Spleen (tissue), 11 donors: ENCODE data around the gene TFAP2C. TPM values are rescaled to one million over a fixed set of nuclear protein-coding genes. Genes with fewer than 3 reads are reported as not detected.

ENCODE experiments used
- DNase-seq: peaks from one replicate; pipeline ENCODE4 v3.0.0-alpha.2; 2020
- H3K27ac ChIP-seq, 8 donors: fragments of 200-600 bp; sonication (generic) in 7 of 8; 1 replicate in 4 of 8; 2 replicates in 4 of 8; pipeline versions ENCODE4 v1.5.0 to v1.8.0; 2016 to 2021; ENCODE audit warnings: inconsistent platforms in 4 of 8, mild to moderate bottlenecking in 4 of 8, moderate library complexity in 1 of 8
- H3K27me3 ChIP-seq, 7 donors: fragments of 200-600 bp; sonication (generic) in 6 of 7; replicated peaks in 1 of 7; 1 replicate in 4 of 7; 2 replicates in 3 of 7; pipeline versions ENCODE4 v1.5.0 to v1.8.0; 2016 to 2021; ENCODE audit warnings: inconsistent platforms in 3 of 7, mild to moderate bottlenecking in 1 of 7
- H3K36me3 ChIP-seq, 6 donors: fragments of 200-600 bp; sonication (generic) in 5 of 6; 1 replicate in 4 of 6; 2 replicates in 2 of 6; pipeline versions ENCODE4 v1.5.0 to v1.8.0; 2016 to 2021; ENCODE audit warnings: inconsistent platforms in 2 of 6
- H3K4me1 ChIP-seq, 6 donors: fragments of 200-600 bp; sonication (generic) in 5 of 6; 1 replicate in 3 of 6; 2 replicates in 3 of 6; pipeline versions ENCODE4 v1.5.0 to v1.8.0; 2016 to 2021; ENCODE audit warnings: inconsistent platforms in 3 of 6
- H3K4me3 ChIP-seq, 8 donors: fragments of 200-600 bp; sonication (generic) in 7 of 8; 1 replicate in 4 of 8; 2 replicates in 4 of 8; pipeline versions ENCODE4 v1.5.0 to v1.8.0; 2016 to 2021; ENCODE audit warnings: inconsistent platforms in 4 of 8, mild to moderate bottlenecking in 4 of 8, moderate library complexity in 2 of 8
- H3K9me3 ChIP-seq, 8 donors: fragments of 200-600 bp; sonication (generic) in 7 of 8; 1 replicate in 4 of 8; 2 replicates in 4 of 8; pipeline versions ENCODE4 v1.5.0 to v1.8.0; 2016 to 2021; ENCODE audit warnings: inconsistent platforms in 4 of 8
- CTCF ChIP-seq, 11 experiments: fragments of 200-600 bp in 7 of 11; fragments of 450-650 bp in 4 of 11; sonication (generic) in 4 of 11; IDR thresholded peaks in 8 of 11; conservative IDR thresholded peaks in 3 of 11; 1 replicate in 7 of 11; 2 replicates in 4 of 11; pipeline versions ENCODE4 v1.4.0 to v1.8.0; 2016 to 2021; ENCODE audit warnings: antibody characterized with exemption in 11 of 11, inconsistent platforms in 4 of 11, mild to moderate bottlenecking in 1 of 11
- POLR2A ChIP-seq, 3 donors: fragments of 450-650 bp; IDR thresholded peaks; one replicate each; pipeline ENCODE4 v1.5.1; 2017; ENCODE audit warnings: antibody characterized with exemption in 3 of 3, mild to moderate bottlenecking in 1 of 3
- POLR2AphosphoS5 ChIP-seq, 3 donors: sonication (generic); formaldehyde crosslinking; IDR thresholded peaks; one replicate each; pipeline ENCODE4 v1.5.1; 2017; ENCODE audit warnings: antibody characterized with exemption in 3 of 3
- WGBS, 5 donors: extraction: QIAGEN DNeasy Blood & Tissue Kit in 3 of 5; methylation state at CpG; one replicate each; pipeline versions ENCODE4 v1.1.5 to v1.1.7; 2013 to 2018; 5-methylcytosine and 5-hydroxymethylcytosine counted together
- intact Hi-C: fragments of 100-400 bp; cut with DNase I; formaldehyde crosslinking; loops from one replicate; pipeline ENCODE4 v1.15.0; 2023; ENCODE audit warnings: low total_unique reads
- polyA plus RNA-seq, 3 donors: library from polyadenylated mRNA; stranded (reverse); fragments of 200-250 nt; gene quantifications; one replicate each; pipeline ENCODE4 v1.2.1, GENCODE V29; 2013
- total RNA-seq, 7 donors: library from RNA; depleted of rRNA in 3 of 7; stranded (reverse); fragments of >200 nt in 3 of 7; fragmentation: NEBNext Ultra II Directional in 4 of 7; extraction: Animal tissue kit (Norgen Biotek cat#: 25700) in 4 of 7; gene quantifications; one replicate each; pipeline versions ENCODE4 v1.1.0 to v1.2.1, GENCODE V29; 2016 to 2021
- donor health status: healthy with polysubstance abuse.
- donor health status: DM: no; HTN: no; CAD: no; lungs with moderate emphysema.
- donor health status: DM: no; HTN: no; CAD: no.
- donor health status: Bipolar disorder and iron deficiency.
- donor health status: healthy.
- donor health status: DM: no; HTN: no; CAD: no.
- donor health status: DM: yes; HTN: yes; CAD: no.

Gene TFAP2C
- total and polyA plus RNA-seq, 10 donors: 0.03 to 0.16 (median 0.10) TPM; not detected in 7

- no peak for TF ChIP-seq POLR2A (IDR thresholded peaks at IDR 0.05)
- TF ChIP-seq CTCF (IDR thresholded peaks at IDR 0.05 in 8 of 11, conservative IDR thresholded peaks at IDR 0.05 in 3 of 11): no peak
- no peak for TF ChIP-seq POLR2AphosphoS5 (IDR thresholded peaks at IDR 0.05)
- Histone ChIP-seq H3K27ac (no peak overlapping the region), H3K27me3 (peaks cover 0 to 30% (median 0%) of the 10 kb centered on the region in 7 donors), H3K4me1 (no peaks in the 10 kb centered on the region), H3K36me3 (no peaks in the 10 kb centered on the region), H3K9me3 (no peaks in the 10 kb centered on the region), H3K4me3 (no peak overlapping the region)
- WGBS, 5 donors: 57 to 73% (median 70%) methylated on average over 2 of the region's 2 CpGs
- DNase-seq: no peak
- intact Hi-C loops: no loop called here
Observed at GRCh38 chr20:56601166-56601565, 27.9 kb upstream of the TFAP2C start.

- H3K4me1 ChIP-seq: no peaks in the 10 kb centered on the region
- intact Hi-C loops: no loop called here
- no peak for TF ChIP-seq POLR2A (IDR thresholded peaks at IDR 0.05)
- TF ChIP-seq POLR2AphosphoS5 (IDR thresholded peaks at IDR 0.05): no peak
- no peak for TF ChIP-seq CTCF (IDR thresholded peaks at IDR 0.05 in 8 of 11, conservative IDR thresholded peaks at IDR 0.05 in 3 of 11)
- 85 to 91% (median 87%) methylated on average over 10 of the region's 10 CpGs for WGBS, 5 donors
- no peak overlapping the region for H3K27ac ChIP-seq
- H3K36me3 ChIP-seq: no peaks in the 10 kb centered on the region
- DNase-seq: no peak
- no peak overlapping the region for H3K4me3 ChIP-seq
- peaks cover 0 to 4% (median 0%) of the 10 kb centered on the region in 7 donors for H3K27me3 ChIP-seq
- no peaks in the 10 kb centered on the region for H3K9me3 ChIP-seq
Observed at GRCh38 chr20:56604673-56605072, 24.4 kb upstream of the TFAP2C start.

GRCh38 chr20:56605261-56605996, 23.7 kb upstream of the TFAP2C start:
- intact Hi-C loops: no loop called here
- TF ChIP-seq POLR2A (IDR thresholded peaks at IDR 0.05): no peak
- DNase-seq: no peak
- H3K4me3 ChIP-seq: no peak overlapping the region
- no peaks in the 10 kb centered on the region for H3K4me1 ChIP-seq
- H3K27ac ChIP-seq: no peak overlapping the region
- H3K36me3 ChIP-seq: no peaks in the 10 kb centered on the region
- H3K27me3 ChIP-seq: peaks cover 0 to 4% (median 0%) of the 10 kb centered on the region in 7 donors
- H3K9me3 ChIP-seq: no peaks in the 10 kb centered on the region
- 88 to 92% (median 89%) methylated on average over 6 of the region's 6 CpGs for WGBS, 5 donors

- no peak overlapping the region for H3K4me3 ChIP-seq
- no peak for DNase-seq
- WGBS, 5 donors: 88 to 93% (median 90%) methylated on average over 8 of the region's 8 CpGs
Observed at GRCh38 chr20:56606174-56606945, 22.7 kb upstream of the TFAP2C start.

More at GRCh38 chr20:56606174-56606945, 22.7 kb upstream of the TFAP2C start:
- no peak for TF ChIP-seq POLR2AphosphoS5 (IDR thresholded peaks at IDR 0.05)
- no peak for TF ChIP-seq POLR2A (IDR thresholded peaks at IDR 0.05)
- no peak for TF ChIP-seq CTCF (IDR thresholded peaks at IDR 0.05 in 8 of 11, conservative IDR thresholded peaks at IDR 0.05 in 3 of 11)
- Histone ChIP-seq H3K36me3 (no peaks in the 10 kb centered on the region), H3K4me1 (no peaks in the 10 kb centered on the region), H3K27ac (no peak overlapping the region), H3K27me3 (no peaks in the 10 kb centered on the region), H3K9me3 (no peaks in the 10 kb centered on the region)
- intact Hi-C loops: no loop called here
